A549 (cell line): ENCODE data around the gene CARMIL1. TPM values are rescaled to one million over a fixed set of nuclear protein-coding genes. Genes with fewer than 3 reads are reported as not detected.

ENCODE experiments used
- ATAC-seq, 2 experiments: fragments of 200-7000 bp in 1 of 2; fragments of >200 bp in 1 of 2; cut with Nextera tagmentation in 1 of 2; cut with Tn5 transposase in 1 of 2; 3 replicates each; pipeline versions ENCODE4 v1.8.0 to v1.9.1; 2018 to 2020; ENCODE audit warnings: mild to moderate bottlenecking in 1 of 2, moderate library complexity in 1 of 2
- CTCF ChIA-PET: fragments of 300-600 bp; sonication (Branson Sonifier 250); formaldehyde crosslinking; extraction: SDS; loops from one replicate; lab custom pipeline; 2021; ENCODE audit warnings: antibody characterized with exemption, inconsistent platforms; lab: Yijun Ruan, JAX
- POLR2A ChIA-PET: fragments of 350-600 bp; formaldehyde crosslinking; extraction: SDS; loops from one replicate; lab custom pipeline; 2021; ENCODE audit warnings: antibody characterized with exemption, inconsistent platforms; lab: Yijun Ruan, JAX
- DNase-seq, 2 experiments: peaks; one replicate each; pipeline versions ENCODE4 v3.0.0 to v3.0.0-alpha.2; 2011 to 2016; ENCODE audit warnings: low read depth in 1 of 2, low spot score in 1 of 2
- FAIRE-seq: peaks from 2 replicates; lab custom pipeline; 2011; peaks lifted over from hg19 to GRCh38; lab: Jason Lieb, UNC
- H3K27ac ChIP-seq, 2 experiments: fragments of >200 bp; sonication (Bioruptor Twin); formaldehyde crosslinking; 3 replicates each; pipeline ENCODE4 v1.5.1; 2016 to 2017
- H3K4me1 ChIP-seq: fragments of >200 bp; sonication (Bioruptor Twin); formaldehyde crosslinking; 3 replicates; pipeline ENCODE4 v1.6.1; 2016
- H3K4me2 ChIP-seq: fragments of >200 bp; sonication (Bioruptor Twin); formaldehyde crosslinking; 3 replicates; pipeline ENCODE4 v1.6.1; 2016
- H3K4me3 ChIP-seq: fragments of >200 bp; sonication (Bioruptor Twin); formaldehyde crosslinking; 3 replicates; pipeline ENCODE4 v1.5.1; 2016
- H3K9me3 ChIP-seq: fragments of >200 bp; sonication (Bioruptor Twin); formaldehyde crosslinking; 3 replicates; pipeline ENCODE4 v1.6.1; 2016
- BHLHE40 ChIP-seq: IDR thresholded peaks from 2 replicates; pipeline ENCODE4 v1.6.1; 2012; ENCODE audit warnings: low read depth, low read length, inconsistent platforms
- CEBPB ChIP-seq, 2 experiments: fragments of >200 bp in 1 of 2; sonication (Bioruptor Twin) in 1 of 2; formaldehyde crosslinking in 1 of 2; IDR thresholded peaks; 2 replicates each; pipeline ENCODE4 v1.6.1; 2012 to 2016
- EHF ChIP-seq: fragments of 250-450 bp; sonication (Bioruptor Pico); IDR thresholded peaks from 2 replicates; pipeline ENCODE4 v1.5.0; 2020; ENCODE audit warnings: mild to moderate bottlenecking
- EHMT2 ChIP-seq: fragments of 200-600 bp; sonication (generic); IDR thresholded peaks from 2 replicates; pipeline ENCODE4 v1.6.1; 2016; ENCODE audit warnings: antibody characterized with exemption, low read depth, mild to moderate bottlenecking, moderate library complexity
- EP300 ChIP-seq, 2 experiments: fragments of >200 bp; sonication (Bioruptor Twin); formaldehyde crosslinking; IDR thresholded peaks; 2 replicates in 1 of 2; 3 replicates in 1 of 2; pipeline ENCODE4 v1.6.1; 2016 to 2017
- ESRRA ChIP-seq: fragments of 150-350 bp; IDR thresholded peaks from 2 replicates; pipeline ENCODE4 v1.6.1; 2014; ENCODE audit warnings: mild to moderate bottlenecking, low read length, borderline replicate concordance
- FOXS1 ChIP-seq: fragments of 250-450 bp; sonication (Bioruptor Pico); IDR thresholded peaks from 2 replicates; pipeline ENCODE4 v1.5.0; 2020; ENCODE audit warnings: mild to moderate bottlenecking, moderate library complexity
- HDAC2 ChIP-seq: fragments of 200-600 bp; sonication (generic); IDR thresholded peaks from 2 replicates; pipeline ENCODE4 v1.6.1; 2016
- HMGXB4 ChIP-seq: fragments of 250-450 bp; sonication (Bioruptor Pico); IDR thresholded peaks from 2 replicates; pipeline ENCODE4 v1.5.0; 2021; ENCODE audit warnings: mild to moderate bottlenecking, moderate library complexity, borderline replicate concordance
- HOXB5 ChIP-seq: fragments of 250-450 bp; sonication (Bioruptor Pico); IDR thresholded peaks from 2 replicates; pipeline ENCODE4 v1.5.0; 2020; ENCODE audit warnings: mild to moderate bottlenecking, moderate library complexity
- JUN ChIP-seq, 2 experiments: fragments of >200 bp; sonication (Bioruptor Twin); formaldehyde crosslinking; IDR thresholded peaks; 2 replicates in 1 of 2; 3 replicates in 1 of 2; pipeline ENCODE4 v1.6.1; 2016 to 2017
- KDM1A ChIP-seq: fragments of 200-600 bp; sonication (generic); IDR thresholded peaks from 2 replicates; pipeline ENCODE4 v1.6.1; 2016; ENCODE audit warnings: low read depth, mild to moderate bottlenecking
- MAFK ChIP-seq: fragments of 450-650 bp; IDR thresholded peaks from 2 replicates; pipeline ENCODE4 v1.6.1; 2014; ENCODE audit not compliant: partially characterized antibody
- NPAS2 ChIP-seq: fragments of 250-450 bp; sonication (Bioruptor Pico); IDR thresholded peaks from 2 replicates; pipeline ENCODE4 v1.8.0; 2022; ENCODE audit warnings: mild to moderate bottlenecking, moderate library complexity, borderline replicate concordance
- NR3C1 ChIP-seq: fragments of >200 bp; sonication (Bioruptor Twin); formaldehyde crosslinking; IDR thresholded peaks from 3 replicates; pipeline ENCODE4 v1.6.1; 2017
- POLR2A ChIP-seq: IDR thresholded peaks from 2 replicates; pipeline ENCODE4 v1.6.1; 2012; ENCODE audit warnings: mild to moderate bottlenecking, low read length
- POLR2AphosphoS2 ChIP-seq: conservative IDR thresholded peaks from 2 replicates; pipeline ENCODE4 v1.6.1; 2012; ENCODE audit warnings: low read length, improper control_type of control experiment, inconsistent platforms
- RAD21 ChIP-seq, 2 experiments: fragments of >200 bp in 1 of 2; sonication (Bioruptor Twin) in 1 of 2; formaldehyde crosslinking in 1 of 2; IDR thresholded peaks in 1 of 2; conservative IDR thresholded peaks in 1 of 2; 2 replicates in 1 of 2; 3 replicates in 1 of 2; pipeline ENCODE4 v1.6.1; 2012 to 2018; ENCODE audit warnings: inconsistent platforms in 1 of 2
- RARB ChIP-seq: fragments of 250-450 bp; sonication (Bioruptor Pico); IDR thresholded peaks from 2 replicates; pipeline ENCODE4 v1.8.0; 2021; ENCODE audit warnings: mild to moderate bottlenecking, moderate library complexity
- RFX5 ChIP-seq: fragments of 450-650 bp; IDR thresholded peaks from 2 replicates; pipeline ENCODE4 v1.7.1; 2014; ENCODE audit warnings: antibody characterized with exemption, mild to moderate bottlenecking, moderate library complexity
- WGBS: methylation state at CpG from one replicate; pipeline ENCODE4 v1.1.6; 2017; ENCODE audit errors: missing lambda C conversion rate; 5-methylcytosine and 5-hydroxymethylcytosine counted together
- polyA plus RNA-seq, 4 experiments: library from polyadenylated mRNA; depleted of rRNA in 3 of 4; stranded (reverse); fragments of >200 nt; fragmentation: RNase III in 1 of 4; extraction: RNeasy Plus Mini Kit Qiagen cat#74134 plus additional on column Dnase treatment in 1 of 4; gene quantifications; 2 replicates in 3 of 4; 3 replicates in 1 of 4; pipeline ENCODE4 v1.2.3, GENCODE V29; 2011 to 2017
- TF ChIP-seq, protein P1 (sequence below): IDR thresholded peaks from 2 replicates; pipeline ENCODE4 v1.6.1; 2012
- TF ChIP-seq, protein P2 (sequence below): IDR thresholded peaks from 2 replicates; pipeline ENCODE4 v1.6.1; 2012
- TF ChIP-seq, protein P3 (sequence below): fragments of >200 bp; sonication (Bioruptor Twin); formaldehyde crosslinking; IDR thresholded peaks from 2 replicates; pipeline ENCODE4 v1.6.1; 2016

CARMIL1 gene
- polyA plus RNA-seq, 2 of the 4 experiments (the other 2 are of a cell fraction): 11.5 to 11.8 TPM

- Histone ChIP-seq H3K4me3 (no peak overlapping the region), H3K9me3 (no peaks in the 10 kb centered on the region), H3K4me1 (peaks cover 22% of the 10 kb centered on the region), H3K4me2 (no peak overlapping the region), H3K27ac (no peak overlapping the region)
- FAIRE-seq (no peak), DNase-seq (no peak), ATAC-seq (no peak)
- POLR2A ChIA-PET: no interaction called here
- WGBS: 100% methylated on average over 1 of the region's 1 CpG
- CTCF ChIA-PET: no interaction called here
- TF ChIP-seq, protein P1, sequence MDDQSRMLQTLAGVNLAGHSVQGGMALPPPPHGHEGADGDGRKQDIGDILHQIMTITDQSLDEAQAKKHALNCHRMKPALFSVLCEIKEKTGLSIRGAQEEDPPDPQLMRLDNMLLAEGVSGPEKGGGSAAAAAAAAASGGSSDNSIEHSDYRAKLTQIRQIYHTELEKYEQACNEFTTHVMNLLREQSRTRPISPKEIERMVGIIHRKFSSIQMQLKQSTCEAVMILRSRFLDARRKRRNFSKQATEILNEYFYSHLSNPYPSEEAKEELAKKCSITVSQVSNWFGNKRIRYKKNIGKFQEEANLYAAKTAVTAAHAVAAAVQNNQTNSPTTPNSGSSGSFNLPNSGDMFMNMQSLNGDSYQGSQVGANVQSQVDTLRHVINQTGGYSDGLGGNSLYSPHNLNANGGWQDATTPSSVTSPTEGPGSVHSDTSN: no peak
- TF ChIP-seq POLR2A: no peak
- TF ChIP-seq, protein P2, sequence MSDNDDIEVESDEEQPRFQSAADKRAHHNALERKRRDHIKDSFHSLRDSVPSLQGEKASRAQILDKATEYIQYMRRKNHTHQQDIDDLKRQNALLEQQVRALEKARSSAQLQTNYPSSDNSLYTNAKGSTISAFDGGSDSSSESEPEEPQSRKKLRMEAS: no peak
- TF ChIP-seq FOXS1 (CRISPR knock-in tag): no peak
Observed at GRCh38 chr6:25454136-25454535, 175.0 kb downstream of the CARMIL1 start.

GRCh38 chr6:25456249-25457040 lies 177.3 kb downstream of the CARMIL1 start:
- ChIA-PET CTCF (interaction anchor here (0.6 to 1.5 kb wide), 4 partner anchors 14 to 434 kb away, joined by 3 to 6 read pairs (median 4); partner anchors contain the start of gene CARMIL1), POLR2A (no interaction called here)
- DNase-seq: no peak
- H3K9me3 ChIP-seq: no peaks in the 10 kb centered on the region
- TF ChIP-seq POLR2A (no peak), NR3C1 (no peak), FOXS1 (CRISPR knock-in tag) (no peak), CEBPB (IDR thresholded peaks at IDR 0.05) (no peak), ESRRA (no peak), RARB (CRISPR knock-in tag) (no peak), HMGXB4 (no peak), HOXB5 (CRISPR knock-in tag) (no peak), NPAS2 (CRISPR knock-in tag) (no peak), POLR2AphosphoS2 (no peak), BHLHE40 (no peak), JUN (IDR thresholded peaks at IDR 0.05) (no peak), KDM1A (no peak), HDAC2 (no peak), RAD21 (conservative IDR thresholded peaks at IDR 0.05 in 1 of 2, IDR thresholded peaks at IDR 0.05 in 1 of 2) (no peak)
- TF ChIP-seq, protein P1: no peak
- no peak overlapping the region for H3K27ac ChIP-seq
- H3K4me1 ChIP-seq: peaks cover 31% of the 10 kb centered on the region
- no peak overlapping the region for H3K4me3 ChIP-seq
- 85% methylated on average over 3 of the region's 3 CpGs for WGBS
- ATAC-seq: no peak
- FAIRE-seq: no peak
- H3K4me2 ChIP-seq: no peak overlapping the region

- Histone ChIP-seq H3K9me3 (no peaks in the 10 kb centered on the region), H3K4me1 (peaks cover 31% of the 10 kb centered on the region), H3K4me3 (no peak overlapping the region), H3K27ac (no peak overlapping the region; a peak in 1 of 6 replicates)
- CTCF ChIA-PET: interaction anchor here (1.5 kb wide), 1 partner anchor 433 kb away, joined by 3 read pairs; no protein-coding TSS in a partner anchor
- no peak for DNase-seq
- 94% methylated on average over 3 of the region's 3 CpGs for WGBS
- TF ChIP-seq RFX5 (no peak), EP300 (IDR thresholded peaks at IDR 0.05) (no peak), JUN (IDR thresholded peaks at IDR 0.05) (no peak), EHF (no peak), MAFK (no peak), POLR2A (no peak), POLR2AphosphoS2 (no peak), EHMT2 (no peak), HMGXB4 (no peak)
- TF ChIP-seq, protein P1: no peak
- TF ChIP-seq, protein P3, sequence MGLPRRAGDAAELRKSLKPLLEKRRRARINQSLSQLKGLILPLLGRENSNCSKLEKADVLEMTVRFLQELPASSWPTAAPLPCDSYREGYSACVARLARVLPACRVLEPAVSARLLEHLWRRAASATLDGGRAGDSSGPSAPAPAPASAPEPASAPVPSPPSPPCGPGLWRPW: no peak
- TF ChIP-seq, all 56 proteins: peak for 0
- POLR2A ChIA-PET: no interaction called here
- ATAC-seq (no peak), FAIRE-seq (no peak)
- H3K4me2 ChIP-seq: no peak overlapping the region
Observed at GRCh38 chr6:25457516-25457915, 178.3 kb downstream of the CARMIL1 start.
